ENCODE measurements around the gene CENPF.

- TF ChIP-seq POLR2AphosphoS5 (IDR thresholded peaks at IDR 0.05; ENCODE audit: low read depth, low read length) (no peak), POLR2A (IDR thresholded peaks at IDR 0.05; ENCODE audit: low read depth, low read length) (no peak), TAF1 (IDR thresholded peaks at IDR 0.05; ENCODE audit: borderline replicate concordance, low read depth, low read length) (no peak)
Measured at GRCh38 chr1:214660190-214660589, 57.2 kb downstream of the CENPF start.
